Neural progenitor cell (in vitro differentiated cells): ENCODE measurements around the gene POFUT2. TPM values are rescaled to one million over a fixed set of nuclear protein-coding genes. Genes with fewer than 3 reads are reported as not detected.

Experiments
- DNase-seq: peaks from one replicate; pipeline ENCODE4 v3.0.0-alpha.2; 2016; ENCODE audit warnings: low spot score
- H2AFZ ChIP-seq: fragments of 200-600 bp; sonication (generic); replicated peaks from 2 replicates; pipeline ENCODE4 v1.6.1; 2016; ENCODE audit warnings: antibody characterized with exemption
- H3F3A ChIP-seq: fragments of 200-600 bp; sonication (generic); 2 replicates; pipeline ENCODE4 v1.6.1; 2016; ENCODE audit warnings: antibody characterized with exemption, low read depth
- H3K27ac ChIP-seq: fragments of 200-600 bp; sonication (generic); 2 replicates; pipeline ENCODE4 v1.5.1; 2016; ENCODE audit warnings: mild to moderate bottlenecking
- H3K27me3 ChIP-seq: fragments of 200-600 bp; sonication (generic); 2 replicates; pipeline ENCODE4 v1.6.1; 2016; ENCODE audit warnings: mild to moderate bottlenecking, moderate library complexity
- H3K36me3 ChIP-seq: fragments of 200-600 bp; sonication (generic); 2 replicates; pipeline ENCODE4 v1.5.1; 2016
- H3K4me1 ChIP-seq: fragments of 200-600 bp; sonication (generic); 2 replicates; pipeline ENCODE4 v1.6.1; 2016; ENCODE audit warnings: mixed run types
- H3K4me2 ChIP-seq: fragments of 200-600 bp; sonication (generic); 2 replicates; pipeline ENCODE4 v1.6.1; 2016
- H3K4me3 ChIP-seq: fragments of 200-600 bp; sonication (generic); 2 replicates; pipeline ENCODE4 v1.5.1; 2016
- H3K79me2 ChIP-seq: fragments of 200-600 bp; sonication (generic); 2 replicates; pipeline ENCODE4 v1.6.1; 2016; ENCODE audit warnings: low read depth
- H3K9ac ChIP-seq: fragments of 200-600 bp; sonication (generic); 2 replicates; pipeline ENCODE4 v1.6.1; 2016
- H3K9me3 ChIP-seq: fragments of 200-600 bp; sonication (generic); 2 replicates; pipeline ENCODE4 v1.5.1; 2016; ENCODE audit warnings: low read depth
- H4K20me1 ChIP-seq: fragments of 200-600 bp; sonication (generic); 2 replicates; pipeline ENCODE4 v1.6.1; 2016; ENCODE audit warnings: low read depth
- H3K27ac Mint-ChIP-seq: 3 replicates; pipeline ENCODE4 v1.8.0; 2021; ENCODE audit warnings: mixed read lengths
- H3K27me3 Mint-ChIP-seq: 2 replicates; pipeline ENCODE4 v1.8.0; 2022; ENCODE audit warnings: low read depth, mild to moderate bottlenecking, inconsistent platforms, moderate library complexity, mixed read lengths; ENCODE audit not compliant: insufficient read depth
- H3K36me3 Mint-ChIP-seq: 3 replicates; pipeline ENCODE4 v1.8.0; 2021; ENCODE audit warnings: mixed read lengths
- H3K4me1 Mint-ChIP-seq: 3 replicates; pipeline ENCODE4 v1.8.0; 2021; ENCODE audit warnings: mixed read lengths
- H3K4me3 Mint-ChIP-seq: 3 replicates; pipeline ENCODE4 v1.8.0; 2021; ENCODE audit warnings: mild to moderate bottlenecking, moderate library complexity, mixed read lengths
- H3K9me3 Mint-ChIP-seq: 3 replicates; pipeline ENCODE4 v1.8.0; 2020; ENCODE audit warnings: mixed read lengths
- EZH2 ChIP-seq: fragments of 200-600 bp; sonication (generic); IDR thresholded peaks from 2 replicates; pipeline ENCODE4 v1.6.1; 2017; ENCODE audit warnings: antibody characterized with exemption, mild to moderate bottlenecking, moderate library complexity
- EZH2phosphoT487 ChIP-seq: fragments of 200-600 bp; sonication (generic); IDR thresholded peaks from 2 replicates; pipeline ENCODE4 v1.6.1; 2017; ENCODE audit warnings: antibody characterized with exemption
- total RNA-seq: library from RNA; depleted of rRNA; stranded (reverse); fragments of >200 nt; gene quantifications from 2 replicates; pipeline ENCODE4 v1.2.3, GENCODE V29; 2015; ENCODE audit warnings: low replicate concordance
- TF ChIP-seq, protein P1 (sequence below): fragments of 200-600 bp; sonication (generic); IDR thresholded peaks from 2 replicates; pipeline ENCODE4 v1.5.1; 2017; ENCODE audit warnings: antibody characterized with exemption, mild to moderate bottlenecking

POFUT2 gene
- total RNA-seq, 1 donor from 2014 or later, result 28.5 TPM

DNA sequence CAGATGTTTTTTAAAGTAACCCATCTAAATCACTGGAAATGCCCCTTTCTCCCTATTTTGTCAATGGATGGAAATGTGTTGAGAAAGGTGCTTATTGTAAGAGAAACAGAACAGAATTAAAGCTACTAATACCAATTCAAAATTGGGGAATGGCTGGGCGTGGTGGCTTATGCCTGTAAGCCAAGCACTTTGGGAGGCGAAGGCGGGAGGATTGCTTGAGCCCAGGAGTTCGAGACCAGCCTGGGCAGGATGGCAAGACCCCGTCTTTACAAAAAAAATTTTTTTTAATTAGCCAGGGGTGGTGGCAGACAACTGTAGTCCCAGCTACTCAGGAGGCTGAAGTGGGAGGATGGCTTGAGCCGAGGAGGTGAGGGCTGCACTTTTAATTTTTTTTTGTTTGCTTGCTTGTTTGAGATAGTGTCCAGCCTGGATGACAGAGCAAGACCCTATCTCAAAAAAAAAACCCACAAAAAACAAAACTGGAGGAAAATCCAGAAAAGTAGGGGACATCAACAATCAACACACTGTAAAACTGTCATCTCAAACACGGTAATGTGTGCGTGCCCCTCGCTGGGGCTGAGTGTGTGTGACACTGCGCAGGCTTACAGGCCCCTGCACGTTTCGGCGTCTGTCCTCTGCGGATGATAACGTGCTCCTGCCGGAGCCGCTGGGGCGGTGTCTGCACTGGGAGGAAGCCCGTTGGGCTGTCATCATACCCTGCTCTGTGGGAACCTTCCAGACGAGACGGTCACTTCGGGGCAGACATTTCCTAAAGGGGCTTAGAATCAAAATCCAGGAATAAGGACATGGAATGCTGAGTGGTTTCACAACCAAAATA is 11.6 kb upstream of the POFUT2 start:
- TF ChIP-seq EZH2phosphoT487 (no peak), EZH2 (no peak)
- TF ChIP-seq, protein P1, sequence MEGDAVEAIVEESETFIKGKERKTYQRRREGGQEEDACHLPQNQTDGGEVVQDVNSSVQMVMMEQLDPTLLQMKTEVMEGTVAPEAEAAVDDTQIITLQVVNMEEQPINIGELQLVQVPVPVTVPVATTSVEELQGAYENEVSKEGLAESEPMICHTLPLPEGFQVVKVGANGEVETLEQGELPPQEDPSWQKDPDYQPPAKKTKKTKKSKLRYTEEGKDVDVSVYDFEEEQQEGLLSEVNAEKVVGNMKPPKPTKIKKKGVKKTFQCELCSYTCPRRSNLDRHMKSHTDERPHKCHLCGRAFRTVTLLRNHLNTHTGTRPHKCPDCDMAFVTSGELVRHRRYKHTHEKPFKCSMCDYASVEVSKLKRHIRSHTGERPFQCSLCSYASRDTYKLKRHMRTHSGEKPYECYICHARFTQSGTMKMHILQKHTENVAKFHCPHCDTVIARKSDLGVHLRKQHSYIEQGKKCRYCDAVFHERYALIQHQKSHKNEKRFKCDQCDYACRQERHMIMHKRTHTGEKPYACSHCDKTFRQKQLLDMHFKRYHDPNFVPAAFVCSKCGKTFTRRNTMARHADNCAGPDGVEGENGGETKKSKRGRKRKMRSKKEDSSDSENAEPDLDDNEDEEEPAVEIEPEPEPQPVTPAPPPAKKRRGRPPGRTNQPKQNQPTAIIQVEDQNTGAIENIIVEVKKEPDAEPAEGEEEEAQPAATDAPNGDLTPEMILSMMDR, result no peak
- no peak for DNase-seq
- Mint-ChIP-seq H3K4me1 (peaks cover 23% of the 10 kb centered on the region), H3K9me3 (peaks cover 16% of the 10 kb centered on the region), H3K27me3 (peaks cover 5% of the 10 kb centered on the region), H3K36me3 (peaks cover 6% of the 10 kb centered on the region), H3K27ac (no peak overlapping the region), H3K4me3 (no peak overlapping the region)
- no peak overlapping the region for H3K4me3 ChIP-seq
- peaks cover 16% of the 10 kb centered on the region for H3K4me1 ChIP-seq
- no peak overlapping the region for H3K9ac ChIP-seq
- H3K9me3 ChIP-seq, result no peaks in the 10 kb centered on the region
- no peaks in the 10 kb centered on the region for H4K20me1 ChIP-seq
- no peak overlapping the region for H3K4me2 ChIP-seq
- peaks cover 5% of the 10 kb centered on the region for H3K79me2 ChIP-seq
- no peak overlapping the region for H2AFZ ChIP-seq
- no peaks in the 10 kb centered on the region for H3F3A ChIP-seq
- no peaks in the 10 kb centered on the region for H3K27me3 ChIP-seq
- H3K36me3 ChIP-seq, result no peaks in the 10 kb centered on the region
- H3K27ac ChIP-seq, result no peak overlapping the region

DNA sequence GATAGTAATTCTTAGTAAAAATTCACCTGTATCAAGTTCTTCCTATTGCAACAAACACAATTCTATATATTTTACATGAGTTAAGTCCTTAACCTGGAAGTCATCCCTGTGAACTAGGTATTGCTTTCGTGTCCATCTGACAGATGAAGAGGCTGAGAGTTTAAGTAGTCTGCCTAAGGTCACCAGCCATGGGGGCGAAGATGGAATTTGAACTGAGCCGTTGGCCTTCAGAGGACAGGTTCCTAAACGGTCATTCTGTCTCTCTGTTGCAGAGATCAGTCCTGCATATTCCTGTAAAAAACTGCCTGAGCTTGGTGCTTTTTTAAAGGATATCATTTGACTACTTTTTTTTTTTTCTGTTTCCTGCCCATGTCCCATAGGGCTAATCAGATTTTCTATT is 10.2 kb upstream of the POFUT2 start:
- no peak overlapping the region for H3K4me2 ChIP-seq
- no peak overlapping the region for H3K27ac Mint-ChIP-seq
- H4K20me1 ChIP-seq, result no peaks in the 10 kb centered on the region
- H3K27me3 Mint-ChIP-seq, result peaks cover 5% of the 10 kb centered on the region
- peaks cover 5% of the 10 kb centered on the region for H3K79me2 ChIP-seq
- H3K27me3 ChIP-seq, result no peaks in the 10 kb centered on the region
- peaks cover 23% of the 10 kb centered on the region for H3K4me1 ChIP-seq
- H3K9me3 ChIP-seq, result no peaks in the 10 kb centered on the region
- H3K4me1 Mint-ChIP-seq, result peaks cover 32% of the 10 kb centered on the region
- TF ChIP-seq EZH2phosphoT487 (no peak), EZH2 (no peak)
- TF ChIP-seq, protein P1, result no peak
- no peak overlapping the region for H3K27ac ChIP-seq
- peaks cover 16% of the 10 kb centered on the region for H3K9me3 Mint-ChIP-seq
- no peak overlapping the region for H2AFZ ChIP-seq
- no peak overlapping the region for H3K4me3 Mint-ChIP-seq
- no peaks in the 10 kb centered on the region for H3F3A ChIP-seq
- DNase-seq, result no peak
- H3K36me3 Mint-ChIP-seq, result peaks cover 6% of the 10 kb centered on the region
- H3K9ac ChIP-seq, result no peak overlapping the region
- no peak overlapping the region for H3K4me3 ChIP-seq
- no peaks in the 10 kb centered on the region for H3K36me3 ChIP-seq

GRCh38 chr21:45297329-45297728 is 9.6 kb upstream of the POFUT2 start:
- Histone ChIP-seq H3K27me3 (no peaks in the 10 kb centered on the region), H3K27ac (no peak overlapping the region), H2AFZ (no peak overlapping the region), H3K4me1 (peaks cover 26% of the 10 kb centered on the region), H4K20me1 (no peaks in the 10 kb centered on the region), H3K4me3 (no peak overlapping the region), H3F3A (no peaks in the 10 kb centered on the region), H3K9me3 (no peaks in the 10 kb centered on the region), H3K9ac (no peak overlapping the region), H3K36me3 (no peaks in the 10 kb centered on the region), H3K79me2 (peaks cover 5% of the 10 kb centered on the region), H3K4me2 (no peak overlapping the region)
- DNase-seq, result no peak
- no peak for TF ChIP-seq EZH2phosphoT487
- TF ChIP-seq, protein P1, result no peak
- TF ChIP-seq EZH2, result no peak
- Mint-ChIP-seq H3K4me1 (peaks cover 36% of the 10 kb centered on the region), H3K4me3 (no peak overlapping the region), H3K27me3 (peaks cover 5% of the 10 kb centered on the region), H3K27ac (no peak overlapping the region), H3K9me3 (peaks cover 16% of the 10 kb centered on the region), H3K36me3 (peaks cover 6% of the 10 kb centered on the region)
